GM12878 (cell line): Measurements from ENCODE around the gene CSF1. TPM values are rescaled to one million over a fixed set of nuclear protein-coding genes. Genes with fewer than 3 reads are reported as not detected.

ENCODE experiments used
- ATAC-seq: fragments of 200-7000 bp; cut with Tn5 transposase; 3 replicates; pipeline ENCODE4 v1.9.1; 2020; ENCODE audit warnings: mild to moderate bottlenecking, moderate library complexity
- BruUV-seq: library from RNA; stranded (reverse); fragments of 400-500 nt; replicated peaks from 2 replicates; lab custom pipeline; 2021; lab: Mats Ljungman, UMichigan
- CTCF ChIA-PET: fragments of 300-600 bp; sonication (Branson Sonifier 250); formaldehyde crosslinking; extraction: SDS; loops from one replicate; lab custom pipeline; 2021; ENCODE audit warnings: inconsistent platforms; lab: Yijun Ruan, JAX
- POLR2A ChIA-PET: fragments of 350-600 bp; formaldehyde crosslinking; extraction: SDS; loops from one replicate; lab custom pipeline; 2021; ENCODE audit warnings: inconsistent platforms; lab: Charles Lee
- RAD21 ChIA-PET: fragments of 300-600 bp; sonication (Branson Sonifier 250); formaldehyde crosslinking; loops from one replicate; lab custom pipeline; 2023; ENCODE audit warnings: antibody characterized with exemption; ENCODE audit not compliant: unreplicated experiment; lab: Charles Lee
- SMC1A ChIA-PET: fragments of 300-600 bp; sonication (Branson Sonifier 250); formaldehyde crosslinking; loops from one replicate; lab custom pipeline; 2023; ENCODE audit not compliant: unreplicated experiment, uncharacterized antibody; lab: Charles Lee
- DNase-seq: peaks from one replicate; pipeline ENCODE4 v3.0.0-alpha.2; 2011; ENCODE audit warnings: low read depth, low spot score
- FAIRE-seq: peaks from 3 replicates; lab custom pipeline; 2011; peaks lifted over from hg19 to GRCh38; lab: Jason Lieb, UNC
- H2AFZ ChIP-seq: 2 replicates; pipeline ENCODE4 v1.6.0; 2011; ENCODE audit warnings: low read depth, low read length, control low read depth; ENCODE audit not compliant: control insufficient read depth
- H3K27ac ChIP-seq: 2 replicates; pipeline ENCODE4 v1.5.1; 2011; ENCODE audit warnings: control low read depth; ENCODE audit not compliant: control insufficient read depth, insufficient read depth
- H3K27me3 ChIP-seq, 2 experiments: replicated peaks in 1 of 2; 2 replicates each; pipeline versions ENCODE4 v1.6.0 to v1.6.1; 2011; ENCODE audit warnings: low read length in 1 of 2; ENCODE audit not compliant: control insufficient read depth in 2 of 2, insufficient read depth in 2 of 2
- H3K36me3 ChIP-seq, 2 experiments: 2 replicates each; pipeline ENCODE4 v1.5.1; 2011; ENCODE audit warnings: low read length in 1 of 2; ENCODE audit not compliant: control insufficient read depth in 2 of 2, insufficient read depth in 2 of 2
- H3K4me1 ChIP-seq: 2 replicates; pipeline ENCODE4 v1.6.1; 2011; ENCODE audit warnings: mild to moderate bottlenecking, low read length, moderate library complexity, mixed read lengths; ENCODE audit not compliant: control insufficient read depth, insufficient read depth
- H3K4me2 ChIP-seq: 2 replicates; pipeline ENCODE4 v1.6.0; 2011; ENCODE audit warnings: control low read depth; ENCODE audit not compliant: control insufficient read depth, insufficient read depth
- H3K4me3 ChIP-seq: fragments of 200-600 bp; sonication (generic); 2 replicates; pipeline ENCODE4 v1.5.1; 2016
- H3K79me2 ChIP-seq: 2 replicates; pipeline ENCODE4 v1.6.0; 2011; ENCODE audit warnings: low read length; ENCODE audit not compliant: control insufficient read depth, insufficient read depth
- H3K9ac ChIP-seq: 2 replicates; pipeline ENCODE4 v1.8.0; 2011; ENCODE audit warnings: low read length, control low read depth, mixed read lengths; ENCODE audit not compliant: control insufficient read depth, insufficient read depth
- H3K9me3 ChIP-seq: replicated peaks from 3 replicates; pipeline ENCODE4 v1.5.1; 2011; ENCODE audit warnings: mild to moderate bottlenecking, low read length; ENCODE audit not compliant: control insufficient read depth, insufficient read depth
- H4K20me1 ChIP-seq: 2 replicates; pipeline ENCODE4 v1.6.0; 2011; ENCODE audit not compliant: control insufficient read depth, insufficient read depth
- FOS ChIP-seq: IDR thresholded peaks from 3 replicates; pipeline ENCODE4 v1.6.1; 2011; ENCODE audit warnings: borderline replicate concordance; ENCODE audit not compliant: insufficient read length; ENCODE audit errors: extremely low read depth
- HDGF ChIP-seq: fragments of 450-650 bp; IDR thresholded peaks from 2 replicates; pipeline ENCODE4 v1.6.1; 2016; ENCODE audit warnings: antibody characterized with exemption
- IRF5 ChIP-seq: fragments of 450-650 bp; IDR thresholded peaks from 2 replicates; pipeline ENCODE4 v1.6.1; 2017; ENCODE audit warnings: borderline replicate concordance
- KAT2A ChIP-seq: conservative IDR thresholded peaks from 2 replicates; pipeline ENCODE4 v1.6.1; 2011; ENCODE audit warnings: low read depth, low read length; ENCODE audit not compliant: control insufficient read depth
- NFXL1 ChIP-seq: fragments of 450-650 bp; IDR thresholded peaks from 2 replicates; pipeline ENCODE4 v1.6.1; 2017; ENCODE audit warnings: antibody characterized with exemption, mild to moderate bottlenecking, borderline replicate concordance
- RAD21 ChIP-seq: IDR thresholded peaks from 2 replicates; pipeline ENCODE4 v1.6.1; 2011; ENCODE audit warnings: mild to moderate bottlenecking, low read depth, low read length, moderate library complexity; ENCODE audit not compliant: insufficient read depth
- RBBP5 ChIP-seq: fragments of 200-600 bp; sonication (generic); conservative IDR thresholded peaks from 2 replicates; pipeline ENCODE4 v1.6.1; 2016
- RELA ChIP-seq: fragments of 450-650 bp; IDR thresholded peaks from 2 replicates; pipeline ENCODE4 v1.8.0; 2014; ENCODE audit warnings: borderline replicate concordance; ENCODE audit not compliant: partially characterized antibody
- WGBS: methylation state at CpG from one replicate; pipeline ENCODE4 v1.1.6; 2016; ENCODE audit warnings: low lambda C conversion rate; ENCODE audit not compliant: insufficient replicate concordance, insufficient coverage; ENCODE audit errors: missing lambda C conversion rate; 5-methylcytosine and 5-hydroxymethylcytosine counted together
- in situ Hi-C: fragments of 300-500 bp; cut with MboI; formaldehyde crosslinking; loops from 9 replicates; pipeline ENCODE4 v1.14.3; 2018; ENCODE audit warnings: mixed read lengths
- intact Hi-C: fragments of 100-400 bp; cut with micrococcal nuclease; formaldehyde crosslinking; loops from one replicate; pipeline ENCODE4 v1.14.2; 2022; ENCODE audit not compliant: unreplicated experiment
- polyA plus RNA-seq, 11 experiments: library from polyadenylated mRNA; depleted of rRNA in 4 of 11; unstranded in 6 of 11; stranded (reverse) in 5 of 11; fragments of >200 nt; fragmentation: Nextera tagmentation in 4 of 11; fragmentation: Illumina TruSeq in 1 of 11; extraction: Ambion mirVana in 4 of 11; extraction: Trizol in 1 of 11; gene quantifications; 1 replicate in 1 of 11; 2 replicates in 10 of 11; pipeline versions ENCODE4 v1.2.1 to v1.2.3, GENCODE V29; 2011 to 2016; ENCODE audit warnings: inconsistent platforms in 2 of 11, missing spikeins in 2 of 11, low read depth in 1 of 11
- total RNA-seq, 4 experiments: library from RNA; depleted of rRNA in 3 of 4; stranded (reverse); fragments of >200 nt in 3 of 4; fragmentation: Illumina TruSeq in 1 of 4; extraction: Trizol in 1 of 4; gene quantifications; 2 replicates each; pipeline versions ENCODE4 v1.2.1 to v1.2.3, GENCODE V29; 2013 to 2021
- TF ChIP-seq, protein P1 (sequence below): IDR thresholded peaks from 2 replicates; pipeline ENCODE4 v1.6.1; 2011; ENCODE audit warnings: borderline replicate concordance, low read depth, mild to moderate bottlenecking, moderate library complexity, low read length; ENCODE audit not compliant: insufficient read depth, poor library complexity, severe bottlenecking

Gene CSF1
- total and polyA plus RNA-seq, 10 of the 15 experiments (the other 5 are each of a cell fraction or from before 2014, with no cell fraction given) = 1.2 to 32.4 (median 13.0) TPM

GRCh38 chr1:109885589-109885988 is 25.1 kb upstream of the CSF1 start:
- no peak overlapping the region for H3K27ac ChIP-seq
- RAD21 ChIA-PET = interaction anchor here (1.4 kb wide), 1 partner anchor 18 kb away, joined by 3 read pairs; no protein-coding TSS in a partner anchor
- no peaks in the 10 kb centered on the region for H3K79me2 ChIP-seq
- no peaks in the 10 kb centered on the region for H3K36me3 ChIP-seq
- H3K27me3 ChIP-seq = no peaks in the 10 kb centered on the region
- POLR2A ChIA-PET = interaction anchor here (1.6 kb wide), 1 partner anchor 12 kb away, joined by 3 read pairs; no protein-coding TSS in a partner anchor
- CTCF ChIA-PET = no interaction called here
- H3K4me2 ChIP-seq = no peak overlapping the region
- no TSS peak for BruUV-seq
- no peak for TF ChIP-seq NFXL1
- TF ChIP-seq HDGF = no peak
- no peak for TF ChIP-seq RBBP5
- no peak for TF ChIP-seq FOS
- no peak for TF ChIP-seq RELA
- no peak for TF ChIP-seq RAD21
- TF ChIP-seq KAT2A = no peak
- TF ChIP-seq IRF5 = no peak
- TF ChIP-seq, protein P1, sequence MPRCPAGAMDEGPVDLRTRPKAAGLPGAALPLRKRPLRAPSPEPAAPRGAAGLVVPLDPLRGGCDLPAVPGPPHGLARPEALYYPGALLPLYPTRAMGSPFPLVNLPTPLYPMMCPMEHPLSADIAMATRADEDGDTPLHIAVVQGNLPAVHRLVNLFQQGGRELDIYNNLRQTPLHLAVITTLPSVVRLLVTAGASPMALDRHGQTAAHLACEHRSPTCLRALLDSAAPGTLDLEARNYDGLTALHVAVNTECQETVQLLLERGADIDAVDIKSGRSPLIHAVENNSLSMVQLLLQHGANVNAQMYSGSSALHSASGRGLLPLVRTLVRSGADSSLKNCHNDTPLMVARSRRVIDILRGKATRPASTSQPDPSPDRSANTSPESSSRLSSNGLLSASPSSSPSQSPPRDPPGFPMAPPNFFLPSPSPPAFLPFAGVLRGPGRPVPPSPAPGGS = no peak
- H3K9ac ChIP-seq = no peak overlapping the region
- ATAC-seq (no peak), DNase-seq (no peak), FAIRE-seq (no peak)
- H3K4me1 ChIP-seq = peaks cover 15% of the 10 kb centered on the region
- SMC1A ChIA-PET = interaction anchor here (0.7 to 1.1 kb wide), 2 partner anchors 11 to 18 kb away, joined by 3 read pairs; no protein-coding TSS in a partner anchor
- no peak overlapping the region for H2AFZ ChIP-seq
- no peaks in the 10 kb centered on the region for H3K9me3 ChIP-seq
- WGBS = 47% methylated on average over 3 of the region's 3 CpGs
- H3K4me3 ChIP-seq = no peak overlapping the region
- H4K20me1 ChIP-seq = no peaks in the 10 kb centered on the region
- intact Hi-C loops = no loop called here
- in situ Hi-C loops = no loop called here
